GM15510 (cell line): ENCODE results near the gene SLC49A3.

Source experiments
- POLR2A ChIP-seq: IDR thresholded peaks from 3 replicates; pipeline ENCODE4 v1.6.1; 2011; ENCODE audit warnings: borderline replicate concordance; ENCODE audit not compliant: insufficient read length; ENCODE audit errors: extremely low read depth

SLC49A3 gene

GRCh38 chr4:637536-638280 is 51.2 kb downstream of the SLC49A3 start:
- no peak for TF ChIP-seq POLR2A

- TF ChIP-seq POLR2A, result no peak
Observed at GRCh38 chr4:636628-637159, 52.3 kb downstream of the SLC49A3 start.

- no peak for TF ChIP-seq POLR2A
Observed at GRCh38 chr4:635851-636627, 52.9 kb downstream of the SLC49A3 start.

- TF ChIP-seq POLR2A, result no peak
Observed at GRCh38 chr4:634599-634985, 54.4 kb downstream of the SLC49A3 start.

- no peak for TF ChIP-seq POLR2A
Observed at GRCh38 chr4:633976-634598, 54.9 kb downstream of the SLC49A3 start.

GRCh38 chr4:633406-633805 is 55.5 kb downstream of the SLC49A3 start:
- no peak for TF ChIP-seq POLR2A

GRCh38 chr4:632926-633325 is 56.0 kb downstream of the SLC49A3 start:
- TF ChIP-seq POLR2A, result no peak

GRCh38 chr4:632196-632790 is 56.7 kb downstream of the SLC49A3 start:
- no peak for TF ChIP-seq POLR2A
